Type B pancreatic cell (in vitro differentiated cells): ENCODE results near the gene MKNK1. TPM values are rescaled to one million over a fixed set of nuclear protein-coding genes. Genes with fewer than 3 reads are reported as not detected.

Experiments used
- DNase-seq: peaks from one replicate; pipeline ENCODE4 v3.0.0; 2021; ENCODE audit warnings: mixed read lengths; ENCODE audit not compliant: unreplicated experiment; ENCODE audit errors: extremely low spot score
- H3K27ac Mint-ChIP-seq: 2 replicates; pipeline ENCODE4 v1.8.0; 2021; ENCODE audit warnings: mild to moderate bottlenecking, mixed read lengths
- H3K27me3 Mint-ChIP-seq: 2 replicates; pipeline ENCODE4 v1.8.0; 2021; ENCODE audit warnings: mixed read lengths
- H3K36me3 Mint-ChIP-seq: 2 replicates; pipeline ENCODE4 v1.8.0; 2021; ENCODE audit warnings: mixed read lengths
- H3K4me1 Mint-ChIP-seq: one replicate; pipeline ENCODE4 v1.8.0; 2021; ENCODE audit warnings: mixed read lengths; ENCODE audit not compliant: unreplicated experiment
- H3K4me3 Mint-ChIP-seq: 2 replicates; pipeline ENCODE4 v1.8.0; 2021; ENCODE audit warnings: mild to moderate bottlenecking, mixed read lengths
- H3K9me3 Mint-ChIP-seq: 2 replicates; pipeline ENCODE4 v1.8.0; 2021; ENCODE audit warnings: mixed read lengths
- CTCF ChIP-seq: fragments of 200-600 bp; sonication (generic); conservative IDR thresholded peaks from 2 replicates; pipeline ENCODE4 v1.5.0; 2021; ENCODE audit warnings: antibody characterized with exemption, mild to moderate bottlenecking
- total RNA-seq: library from RNA; stranded (reverse); gene quantifications from 2 replicates; pipeline ENCODE4 v1.2.1, GENCODE V29; 2021; ENCODE audit warnings: low replicate concordance

The MKNK1 gene
- total RNA-seq, 1 donor from 2014 or later = 29.4 TPM

GRCh38 chr1:46592823-46593222, 11.2 kb downstream of the MKNK1 start:
- Mint-ChIP-seq H3K4me1 (no peaks in the 10 kb centered on the region), H3K27me3 (no peaks in the 10 kb centered on the region), H3K9me3 (no peaks in the 10 kb centered on the region), H3K27ac (no peak overlapping the region), H3K36me3 (peaks cover 26% of the 10 kb centered on the region), H3K4me3 (no peak overlapping the region)
- no peak for TF ChIP-seq CTCF
- DNase-seq = no peak

- no peak for DNase-seq
- no peak overlapping the region for H3K4me3 Mint-ChIP-seq
- TF ChIP-seq CTCF = no peak
- peaks cover 26% of the 10 kb centered on the region for H3K36me3 Mint-ChIP-seq
- no peaks in the 10 kb centered on the region for H3K27me3 Mint-ChIP-seq
- H3K9me3 Mint-ChIP-seq = no peaks in the 10 kb centered on the region
- no peak overlapping the region for H3K27ac Mint-ChIP-seq
- no peaks in the 10 kb centered on the region for H3K4me1 Mint-ChIP-seq
Measured at GRCh38 chr1:46589529-46589928, 14.5 kb downstream of the MKNK1 start.

GRCh38 chr1:46587069-46587468, 17.0 kb downstream of the MKNK1 start:
- no peak overlapping the region for H3K4me3 Mint-ChIP-seq
- DNase-seq = no peak
- H3K4me1 Mint-ChIP-seq = no peaks in the 10 kb centered on the region
- no peaks in the 10 kb centered on the region for H3K27me3 Mint-ChIP-seq
- peaks cover 18% of the 10 kb centered on the region for H3K36me3 Mint-ChIP-seq
- TF ChIP-seq CTCF = no peak
- H3K9me3 Mint-ChIP-seq = no peaks in the 10 kb centered on the region
- H3K27ac Mint-ChIP-seq = no peak overlapping the region

GRCh38 chr1:46585312-46585938, 18.6 kb downstream of the MKNK1 start:
- no peak overlapping the region for H3K4me3 Mint-ChIP-seq
- no peak overlapping the region for H3K27ac Mint-ChIP-seq
- no peaks in the 10 kb centered on the region for H3K4me1 Mint-ChIP-seq
- peaks cover 19% of the 10 kb centered on the region for H3K36me3 Mint-ChIP-seq
- DNase-seq = no peak
- H3K27me3 Mint-ChIP-seq = no peaks in the 10 kb centered on the region
- no peaks in the 10 kb centered on the region for H3K9me3 Mint-ChIP-seq
- TF ChIP-seq CTCF = no peak

GRCh38 chr1:46583494-46583893, 20.6 kb downstream of the MKNK1 start:
- Mint-ChIP-seq H3K36me3 (peaks cover 18% of the 10 kb centered on the region), H3K27ac (no peak overlapping the region), H3K4me1 (no peaks in the 10 kb centered on the region), H3K4me3 (no peak overlapping the region), H3K27me3 (no peaks in the 10 kb centered on the region), H3K9me3 (no peaks in the 10 kb centered on the region)
- no peak for TF ChIP-seq CTCF
- DNase-seq = no peak

GRCh38 chr1:46582972-46583371, 21.1 kb downstream of the MKNK1 start:
- no peaks in the 10 kb centered on the region for H3K4me1 Mint-ChIP-seq
- no peak overlapping the region for H3K27ac Mint-ChIP-seq
- no peak for DNase-seq
- no peaks in the 10 kb centered on the region for H3K27me3 Mint-ChIP-seq
- no peaks in the 10 kb centered on the region for H3K9me3 Mint-ChIP-seq
- H3K36me3 Mint-ChIP-seq = peaks cover 21% of the 10 kb centered on the region
- H3K4me3 Mint-ChIP-seq = no peak overlapping the region
- no peak for TF ChIP-seq CTCF
